Measurements from ENCODE around the gene XAB2.

The XAB2 gene

DNA sequence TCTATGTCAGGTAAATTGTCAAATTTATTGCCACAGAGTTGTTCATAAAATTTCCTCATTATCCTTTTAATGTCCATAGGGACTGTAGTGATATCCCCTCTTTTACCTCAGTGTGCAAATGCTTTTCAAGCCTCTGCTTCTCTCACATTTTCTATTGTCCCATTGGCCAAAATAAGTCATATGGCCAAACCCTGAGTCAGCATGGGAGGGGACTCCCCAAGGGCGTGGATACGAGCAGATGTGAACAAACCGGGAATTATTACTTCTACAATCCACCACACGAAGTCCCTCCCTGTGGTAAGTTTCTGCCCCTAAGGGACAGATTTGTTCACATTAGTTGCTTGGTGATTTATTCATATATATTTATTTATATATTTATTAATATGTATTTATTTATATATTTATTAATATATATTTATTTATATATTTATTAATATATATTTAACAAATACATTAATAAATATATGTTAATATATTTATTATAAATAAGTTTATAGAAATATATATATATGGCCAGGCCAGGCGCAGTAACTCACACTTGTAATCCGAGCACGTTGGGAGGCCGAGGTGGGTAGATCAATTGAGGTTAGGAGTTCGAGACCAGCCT lies 53.8 kb downstream of the XAB2 start:
- DNase-seq (ENCODE audit: low spot score): no peak

DNA sequence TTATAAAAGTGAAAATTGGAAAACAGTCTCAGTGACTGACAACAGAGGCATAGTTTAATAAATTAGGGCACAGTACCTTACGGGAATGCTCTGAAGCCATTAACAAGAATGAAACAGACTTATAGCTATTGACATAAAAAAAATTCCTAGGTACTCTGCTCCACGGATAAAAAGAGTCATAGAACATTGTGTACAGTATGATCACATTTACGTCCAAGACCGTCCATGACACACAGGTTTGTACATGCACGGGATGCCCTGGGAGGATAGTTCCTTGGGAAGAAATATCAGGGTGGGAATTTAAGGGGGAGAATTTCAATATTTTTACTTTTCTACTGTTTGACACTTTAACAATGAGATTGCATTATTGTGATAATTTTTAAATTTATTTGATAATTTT lies 58.6 kb downstream of the XAB2 start:
- DNase-seq (ENCODE audit: low spot score): no peak

Data from AG08396 (cell line).